Testis (tissue), 2 donors: ENCODE results near the gene BMP6.

Experiments
- POLR2A ChIP-seq: fragments of 450-650 bp; IDR thresholded peaks from one replicate; pipeline ENCODE4 v1.6.1; 2017; ENCODE audit warnings: antibody characterized with exemption, mild to moderate bottlenecking, moderate library complexity
- TF ChIP-seq, protein P1 (sequence below), 3 experiments: fragments of 450-650 bp in 2 of 3; fragments of 200-600 bp in 1 of 3; sonication (generic) in 1 of 3; IDR thresholded peaks; one replicate each; pipeline ENCODE4 v1.5.1; 2016 to 2019; ENCODE audit warnings: antibody characterized with exemption in 3 of 3, mild to moderate bottlenecking in 2 of 3, moderate library complexity in 1 of 3

GRCh38 chr6:7819431-7820015, 93.6 kb downstream of the BMP6 start:
- TF ChIP-seq, protein P1, sequence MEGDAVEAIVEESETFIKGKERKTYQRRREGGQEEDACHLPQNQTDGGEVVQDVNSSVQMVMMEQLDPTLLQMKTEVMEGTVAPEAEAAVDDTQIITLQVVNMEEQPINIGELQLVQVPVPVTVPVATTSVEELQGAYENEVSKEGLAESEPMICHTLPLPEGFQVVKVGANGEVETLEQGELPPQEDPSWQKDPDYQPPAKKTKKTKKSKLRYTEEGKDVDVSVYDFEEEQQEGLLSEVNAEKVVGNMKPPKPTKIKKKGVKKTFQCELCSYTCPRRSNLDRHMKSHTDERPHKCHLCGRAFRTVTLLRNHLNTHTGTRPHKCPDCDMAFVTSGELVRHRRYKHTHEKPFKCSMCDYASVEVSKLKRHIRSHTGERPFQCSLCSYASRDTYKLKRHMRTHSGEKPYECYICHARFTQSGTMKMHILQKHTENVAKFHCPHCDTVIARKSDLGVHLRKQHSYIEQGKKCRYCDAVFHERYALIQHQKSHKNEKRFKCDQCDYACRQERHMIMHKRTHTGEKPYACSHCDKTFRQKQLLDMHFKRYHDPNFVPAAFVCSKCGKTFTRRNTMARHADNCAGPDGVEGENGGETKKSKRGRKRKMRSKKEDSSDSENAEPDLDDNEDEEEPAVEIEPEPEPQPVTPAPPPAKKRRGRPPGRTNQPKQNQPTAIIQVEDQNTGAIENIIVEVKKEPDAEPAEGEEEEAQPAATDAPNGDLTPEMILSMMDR (IDR thresholded peaks at IDR 0.05), result no peak
- TF ChIP-seq POLR2A, result no peak
